ENCODE data around the gene SETD2.
"Not testable (repeated sequence)": the region's sequence is repeated elsewhere in the genome, so short reads cannot be mapped to it uniquely, and the experiment has no call there.

Gene SETD2

DNA sequence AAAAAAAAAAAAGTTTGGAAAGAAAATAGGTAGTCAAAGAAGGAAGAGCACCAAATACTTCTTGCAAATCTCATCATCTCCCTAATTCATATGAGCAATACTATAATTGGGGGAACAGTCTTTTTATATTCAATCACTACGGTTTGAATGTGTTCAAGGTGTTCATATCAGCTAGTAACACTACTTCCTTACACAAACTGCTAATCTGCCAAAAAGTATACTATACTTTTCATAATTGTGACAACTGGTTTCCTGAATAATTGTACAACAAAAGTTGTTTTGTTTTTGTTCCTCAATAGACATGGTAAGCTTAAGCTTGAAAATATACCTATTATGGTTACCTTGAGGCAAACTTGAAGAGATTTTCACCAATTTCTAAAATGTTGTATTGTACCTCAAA, 12.1 kb downstream of the SETD2 start:
- no peak for DNase-seq

GRCh38 chr3:47149339-47149933, 14.5 kb downstream of the SETD2 start:
- no peak for DNase-seq

GRCh38 chr3:47145272-47145671, 18.6 kb downstream of the SETD2 start:
- no peak for DNase-seq

DNA sequence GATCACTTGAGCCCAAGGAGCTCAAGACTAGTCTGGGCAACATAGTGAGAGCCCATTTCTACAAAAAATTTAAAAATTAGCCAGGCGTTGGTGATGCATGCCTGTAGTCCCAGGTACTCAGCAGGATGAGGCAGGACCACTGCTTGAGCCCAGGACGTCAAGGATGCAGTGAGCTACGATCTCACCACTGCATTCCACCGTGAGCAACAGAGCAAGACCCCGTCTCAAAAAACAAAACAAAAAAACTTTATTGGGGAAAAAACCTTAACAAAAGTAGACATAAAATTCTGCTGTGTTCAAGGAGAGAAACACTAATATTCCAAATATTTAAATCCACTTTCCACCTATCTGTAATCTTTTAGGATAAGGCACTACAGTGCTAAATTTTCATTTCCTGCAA, 20.8 kb downstream of the SETD2 start:
- no peak for DNase-seq

- not testable (repeated sequence) for DNase-seq
Observed at GRCh38 chr3:47142536-47142935, 21.4 kb downstream of the SETD2 start.

DNA sequence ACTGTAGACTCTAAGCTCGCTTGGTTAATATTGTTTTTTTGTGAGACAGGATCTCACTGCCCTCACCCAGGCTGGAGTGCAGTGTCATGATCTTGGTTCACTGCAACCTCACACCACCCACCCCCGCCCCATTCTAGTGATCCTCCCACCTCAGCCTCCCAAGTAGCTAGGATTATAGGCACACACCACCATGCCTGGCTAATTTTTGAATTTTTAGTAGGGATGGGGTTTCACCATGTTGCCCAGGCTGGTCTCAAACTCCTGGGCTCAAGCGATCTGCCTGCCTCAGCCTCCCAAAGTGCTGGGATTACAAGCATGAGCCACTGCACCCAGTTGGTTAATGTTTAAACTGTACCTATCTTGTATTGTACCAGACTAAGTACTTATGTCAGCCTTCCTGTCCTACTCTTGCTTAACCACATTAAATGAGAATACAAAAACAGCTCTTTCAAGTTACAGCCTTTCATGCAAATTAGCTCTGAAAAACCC, 22.9 kb downstream of the SETD2 start:
- DNase-seq = not testable (repeated sequence)

DNA sequence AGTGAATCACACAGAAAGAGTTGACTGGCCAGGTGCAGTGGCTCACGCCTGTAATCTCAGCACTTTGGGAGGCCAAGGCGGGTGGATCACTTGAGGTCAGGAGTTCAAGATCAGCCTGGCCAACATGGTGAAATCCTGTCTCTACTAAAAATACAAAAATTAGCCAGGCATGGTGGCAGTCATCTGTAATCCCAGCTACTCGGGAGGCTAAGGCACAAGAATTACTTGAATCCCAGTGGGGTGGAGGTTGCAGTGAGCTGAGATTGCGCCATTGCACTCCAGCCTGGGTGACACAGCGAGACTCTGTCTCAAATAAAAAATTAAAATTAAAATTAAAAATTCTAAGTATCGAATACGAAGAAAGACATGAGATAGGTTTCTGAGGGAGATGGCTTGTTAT, 23.4 kb downstream of the SETD2 start:
- not testable (repeated sequence) for DNase-seq

DNA sequence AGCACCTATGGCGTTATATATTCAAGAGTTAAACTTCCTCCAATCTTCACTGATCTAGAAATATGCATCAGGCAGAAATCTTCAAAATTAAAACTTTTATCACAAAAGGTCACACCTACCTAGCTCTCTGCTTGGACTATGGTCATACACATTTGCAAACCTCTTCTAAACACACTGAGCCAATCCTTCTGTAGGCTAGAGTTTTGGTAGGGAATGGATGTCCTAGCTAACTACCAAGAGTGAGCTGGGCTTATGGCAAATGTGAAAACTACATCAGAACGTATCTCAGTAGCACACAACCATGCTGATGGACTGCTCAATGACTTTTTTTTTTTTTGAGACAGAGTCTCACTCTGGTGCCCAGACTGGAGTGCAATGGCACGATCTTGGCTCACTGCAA, 29.6 kb downstream of the SETD2 start:
- DNase-seq = no peak

GRCh38 chr3:47133641-47134040, 30.3 kb downstream of the SETD2 start:
- no peak for DNase-seq

GRCh38 chr3:47130557-47130956, 33.4 kb downstream of the SETD2 start:
- DNase-seq = no peak

- no peak for DNase-seq
Observed at GRCh38 chr3:47128137-47128536, 35.8 kb downstream of the SETD2 start.

- no peak for DNase-seq
Observed at GRCh38 chr3:47123857-47124256, 40.1 kb downstream of the SETD2 start.

GRCh38 chr3:47121409-47121808, 42.5 kb downstream of the SETD2 start:
- no peak for DNase-seq

DNA sequence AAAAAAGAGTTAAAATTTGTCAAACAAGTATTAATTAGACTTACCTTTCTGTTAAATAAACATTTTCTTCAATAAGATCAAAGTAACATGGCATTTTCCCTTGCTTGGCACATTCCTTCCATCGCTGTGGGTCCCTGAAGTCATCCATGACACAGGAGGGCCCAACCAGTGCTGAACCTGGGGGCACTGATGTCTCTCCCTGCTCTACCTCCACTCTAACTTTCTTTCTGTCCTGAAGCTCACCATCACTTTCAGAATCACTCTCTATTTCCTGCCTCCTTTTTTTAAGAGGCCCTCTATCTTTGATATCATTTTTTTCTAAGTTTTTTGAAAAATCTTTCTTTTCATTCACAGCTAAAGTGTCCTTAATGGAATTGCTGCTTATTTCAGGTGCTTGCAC, 43.8 kb downstream of the SETD2 start:
- no peak for DNase-seq

DNA sequence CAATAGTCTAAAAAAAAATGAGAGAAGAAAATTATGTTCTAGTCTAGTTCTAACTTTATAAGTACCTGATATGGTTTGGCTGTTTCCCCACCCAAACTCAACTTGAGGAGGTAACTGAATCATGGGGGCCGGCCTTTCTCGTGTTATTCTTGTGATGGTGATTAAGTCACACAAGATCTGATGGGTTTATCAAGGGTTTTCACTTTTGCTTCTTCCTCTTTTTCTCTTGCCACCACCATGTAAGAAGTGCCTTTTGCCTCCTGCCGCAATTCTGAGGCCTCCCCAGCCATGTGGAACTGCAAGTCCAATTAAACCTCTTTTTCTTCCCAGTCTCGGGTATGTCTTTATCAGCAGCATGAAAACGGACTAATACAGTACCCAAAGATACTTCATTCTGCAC, 44.5 kb downstream of the SETD2 start:
- DNase-seq = not testable (repeated sequence)

- DNase-seq = no peak
Observed at GRCh38 chr3:47117807-47118364, 46.0 kb downstream of the SETD2 start.

DNA sequence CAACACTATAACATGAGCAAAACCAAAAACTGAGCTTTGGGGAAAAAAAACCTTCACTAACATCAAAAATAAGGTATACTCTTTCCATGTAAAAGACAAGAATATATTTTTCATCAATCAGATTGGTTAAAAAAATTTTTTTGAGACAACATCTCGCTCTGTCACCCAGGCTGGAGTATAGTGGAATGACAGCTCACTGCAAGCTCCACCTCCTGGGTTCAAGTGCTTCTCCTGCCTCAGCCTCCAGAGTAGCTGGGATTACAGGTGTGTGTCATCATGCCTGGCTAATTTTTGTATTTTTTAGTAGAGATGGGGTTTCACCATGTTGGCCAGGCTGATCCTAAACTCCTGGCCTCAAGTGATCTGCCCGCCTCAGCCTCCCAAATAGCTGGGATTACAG, 48.4 kb downstream of the SETD2 start:
- DNase-seq = not testable (repeated sequence)

GRCh38 chr3:47113669-47114365, 50.1 kb downstream of the SETD2 start:
- no peak for DNase-seq

DNA sequence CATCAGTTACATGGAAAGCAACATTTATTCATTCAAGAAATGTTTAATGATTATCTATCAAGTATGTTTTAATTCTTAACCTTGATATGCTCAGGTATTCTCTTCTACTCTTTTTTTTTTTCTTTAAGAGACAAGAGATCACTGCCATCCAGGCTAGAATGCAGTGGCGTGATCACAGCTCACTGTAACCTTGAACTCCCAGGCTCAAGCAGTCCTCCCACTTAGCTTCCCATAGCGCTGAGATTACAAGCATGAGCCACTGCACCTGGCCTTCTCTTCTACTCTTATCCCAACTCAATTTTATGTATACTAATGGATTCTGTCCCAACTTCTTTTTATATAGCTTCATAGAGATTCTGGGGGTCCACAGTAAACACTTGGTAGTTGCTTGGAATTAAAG, 50.9 kb downstream of the SETD2 start:
- no peak for DNase-seq

DNA sequence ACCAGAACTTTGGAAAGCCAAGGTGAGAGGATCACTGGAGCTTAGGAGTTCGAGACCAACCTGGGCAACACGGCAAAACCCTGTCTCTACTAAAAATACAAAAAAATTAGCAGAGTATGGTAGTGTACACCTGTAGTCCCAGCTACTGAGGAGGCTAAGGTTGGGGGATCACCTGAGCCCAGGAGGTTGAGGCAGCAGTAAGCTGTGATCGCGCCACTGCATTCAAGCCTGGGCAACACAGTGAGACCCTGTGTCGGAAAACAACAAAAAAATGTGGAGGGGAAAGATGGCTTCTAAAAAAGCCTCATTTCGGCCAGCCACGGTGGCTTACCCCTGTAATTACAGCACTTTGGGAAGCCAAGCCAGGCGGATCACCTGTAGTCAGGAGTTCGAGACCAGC, 54.5 kb downstream of the SETD2 start:
- no peak for DNase-seq

GRCh38 chr3:47108546-47108945, 55.4 kb downstream of the SETD2 start:
- DNase-seq = no peak

DNA sequence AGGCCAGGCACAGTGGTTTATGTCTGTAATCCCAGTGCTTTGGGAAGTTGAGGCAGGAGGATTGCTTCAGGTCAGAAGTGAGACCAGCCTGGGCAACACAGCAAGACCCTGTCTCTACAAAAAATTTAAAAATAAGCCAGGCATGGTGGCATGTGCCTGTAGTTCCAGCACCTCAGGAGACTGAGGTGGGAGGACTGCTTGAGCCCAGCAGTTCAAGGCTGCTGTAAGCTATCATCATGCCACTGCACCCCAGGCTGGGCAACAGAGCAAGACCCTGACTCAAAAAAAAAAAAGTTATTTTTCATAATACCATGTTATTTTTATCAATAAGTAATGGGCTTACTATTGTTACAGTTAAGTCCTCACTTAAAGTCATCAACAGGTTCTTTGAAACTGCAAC, 59.7 kb downstream of the SETD2 start:
- no peak for DNase-seq

- DNase-seq = no peak
Observed at GRCh38 chr3:47103619-47104018, 60.3 kb downstream of the SETD2 start.

- no peak for DNase-seq
Observed at GRCh38 chr3:47102081-47102600, 61.8 kb downstream of the SETD2 start.
